Measurements from ENCODE around the gene KRTAP10-11. TPM values are rescaled to one million over a fixed set of nuclear protein-coding genes. Genes with fewer than 3 reads are reported as not detected.

Gene KRTAP10-11
- total and polyA plus RNA-seq, 2 of the 8 experiments (the other 6 are each of a cell fraction or from before 2014, with no cell fraction given): not detected

DNA sequence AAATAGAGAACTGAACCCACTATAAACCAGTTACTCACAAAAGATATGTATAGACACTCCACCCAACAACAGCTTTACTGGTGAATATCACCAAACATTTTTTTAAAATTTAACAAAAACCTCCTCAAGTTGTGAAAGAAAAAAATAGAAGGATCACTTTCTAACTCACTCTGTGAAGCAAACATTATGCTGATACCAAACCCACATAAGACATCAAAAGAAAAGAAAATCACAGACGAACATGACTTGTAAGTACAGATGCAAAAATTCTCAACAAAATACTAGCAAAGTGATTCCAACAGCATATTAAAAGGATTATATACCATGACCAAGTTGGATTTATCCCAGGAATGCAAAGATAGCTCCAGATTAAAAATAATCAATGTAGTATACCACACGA lies 45.5 kb downstream of the KRTAP10-11 start (continued):
- TF ChIP-seq, protein P1, sequence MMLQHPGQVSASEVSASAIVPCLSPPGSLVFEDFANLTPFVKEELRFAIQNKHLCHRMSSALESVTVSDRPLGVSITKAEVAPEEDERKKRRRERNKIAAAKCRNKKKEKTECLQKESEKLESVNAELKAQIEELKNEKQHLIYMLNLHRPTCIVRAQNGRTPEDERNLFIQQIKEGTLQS (IDR thresholded peaks at IDR 0.05; ENCODE audit: insufficient read depth, low read depth, low read length): no peak
- no peak for TF ChIP-seq BCL11A (IDR thresholded peaks at IDR 0.05; ENCODE audit: low read depth in 2 of 2, low read length in 2 of 2)
- TF ChIP-seq TEAD4 (IDR thresholded peaks at IDR 0.05; ENCODE audit: low read depth, low read length): no peak
- TF ChIP-seq, protein P2, sequence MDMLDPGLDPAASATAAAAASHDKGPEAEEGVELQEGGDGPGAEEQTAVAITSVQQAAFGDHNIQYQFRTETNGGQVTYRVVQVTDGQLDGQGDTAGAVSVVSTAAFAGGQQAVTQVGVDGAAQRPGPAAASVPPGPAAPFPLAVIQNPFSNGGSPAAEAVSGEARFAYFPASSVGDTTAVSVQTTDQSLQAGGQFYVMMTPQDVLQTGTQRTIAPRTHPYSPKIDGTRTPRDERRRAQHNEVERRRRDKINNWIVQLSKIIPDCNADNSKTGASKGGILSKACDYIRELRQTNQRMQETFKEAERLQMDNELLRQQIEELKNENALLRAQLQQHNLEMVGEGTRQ (IDR thresholded peaks at IDR 0.05; ENCODE audit: low read length): no peak
- no peak for TF ChIP-seq MAFK (IDR thresholded peaks at IDR 0.05; ENCODE audit: low read depth, low read length)
- TF ChIP-seq KDM5A (IDR thresholded peaks at IDR 0.05; ENCODE audit: low read length): no peak
- no peak for TF ChIP-seq JUN (IDR thresholded peaks at IDR 0.05; ENCODE audit: low read depth, low read length)
- no peak for TF ChIP-seq CHD1 (IDR thresholded peaks at IDR 0.05; ENCODE audit: low read depth, low read length)
